ENCODE measurements around the gene SLFN5. TPM values are rescaled to one million over a fixed set of nuclear protein-coding genes. Genes with fewer than 3 reads are reported as not detected.
"Not testable (repeated sequence)": the region's sequence is repeated elsewhere in the genome, so short reads cannot be mapped to it uniquely, and the experiment has no call there.

SLFN5 gene
- total RNA-seq, 2 experiments from 2014 or later = 28.5 to 32.7 TPM

GRCh38 chr17:35265566-35266141, 22.8 kb downstream of the SLFN5 start:
- Histone ChIP-seq H3K9me3 (ENCODE audit: control insufficient read depth in 1 of 2, insufficient read depth in 1 of 2, low read length in 2 of 2) (no peaks in the 10 kb centered on the region), H3K4me3 (ENCODE audit: low read length) (no peak overlapping the region), H3K4me1 (ENCODE audit: insufficient read depth, low read length) (peaks cover 51% of the 10 kb centered on the region), H3K36me3 (ENCODE audit: insufficient read depth, low read length) (peaks cover 81% of the 10 kb centered on the region), H3K27me3 (ENCODE audit: control insufficient read depth in 1 of 2, insufficient read depth in 2 of 2, low read length in 2 of 2) (no peaks in the 10 kb centered on the region), H3K27ac (ENCODE audit: low read depth in 1 of 2, low read length in 2 of 2) (peak overlapping the region in 1 of 2 donors; percentile 6)
- H3K4me1 Mint-ChIP-seq (ENCODE audit: low read depth) = peaks cover 77% of the 10 kb centered on the region
- no peak overlapping the region for H3K4me3 Mint-ChIP-seq
- ChIA-PET CTCF (no interaction called here), POLR2A (interaction anchor here (0.7 to 4.3 kb wide), 10 partner anchors 9 to 273 kb away, joined by 3 to 28 read pairs (median 6); partner anchors contain the start of genes SLFN12L and SLFN5)
- ATAC-seq (ENCODE audit: poor library complexity) = no peak
- DNase-seq = no peak
- no peaks in the 10 kb centered on the region for H3K9me3 Mint-ChIP-seq
- intact Hi-C loops (cut with DNase I, micrococcal nuclease) = no loop called here
- no peak for TF ChIP-seq CTCF (IDR thresholded peaks at IDR 0.05)
- H3K27me3 Mint-ChIP-seq = no peaks in the 10 kb centered on the region
- peak overlapping the region; percentile 81 for H3K27ac Mint-ChIP-seq
- peaks cover 84% of the 10 kb centered on the region for H3K36me3 Mint-ChIP-seq (ENCODE audit: low read depth)

- H3K4me3 ChIP-seq (ENCODE audit: low read length); H3K36me3 ChIP-seq (ENCODE audit: insufficient read depth, low read length); H3K27me3 ChIP-seq (ENCODE audit: control insufficient read depth in 1 of 2, insufficient read depth in 2 of 2, low read length in 2 of 2); H3K4me1 ChIP-seq (ENCODE audit: insufficient read depth, low read length); H3K27me3 Mint-ChIP-seq; H3K9me3 Mint-ChIP-seq; intact Hi-C loops (cut with DNase I, micrococcal nuclease); ATAC-seq (ENCODE audit: poor library complexity); H3K27ac ChIP-seq (ENCODE audit: low read depth in 1 of 2, low read length in 2 of 2): not testable (repeated sequence)
- peak overlapping the region; percentile 82 for H3K4me3 Mint-ChIP-seq
- ChIA-PET POLR2A (interaction anchor here (0.6 to 2.5 kb wide), 13 partner anchors 8 to 260 kb away, joined by 3 to 9 read pairs (median 5); partner anchors contain the start of gene SLFN5), CTCF (interaction anchor here (0.7 to 1.9 kb wide), 2 partner anchors 38 kb away, joined by 3 to 5 read pairs; no protein-coding TSS in a partner anchor)
- H3K4me1 Mint-ChIP-seq (ENCODE audit: low read depth) = peaks cover 59% of the 10 kb centered on the region
- peak overlapping the region; percentile 70 for H3K27ac Mint-ChIP-seq
- H3K36me3 Mint-ChIP-seq (ENCODE audit: low read depth) = peaks cover 13% of the 10 kb centered on the region
- H3K9me3 ChIP-seq (ENCODE audit: control insufficient read depth in 1 of 2, insufficient read depth in 1 of 2, low read length in 2 of 2) = peaks cover 0 to 11% of the 10 kb centered on the region in 2 experiments
- peak in 10 of 14 experiments; percentile 5 to 70 (median 26) for DNase-seq
Measured at GRCh38 chr17:35274167-35275066, 31.5 kb downstream of the SLFN5 start.

GRCh38 chr17:35278454-35278853, 35.6 kb downstream of the SLFN5 start:
- H3K27me3 Mint-ChIP-seq; H3K27me3 ChIP-seq (ENCODE audit: control insufficient read depth in 1 of 2, insufficient read depth in 2 of 2, low read length in 2 of 2); DNase-seq; H3K36me3 ChIP-seq (ENCODE audit: insufficient read depth, low read length); CTCF ChIA-PET; H3K4me3 Mint-ChIP-seq; H3K9me3 Mint-ChIP-seq; H3K9me3 ChIP-seq (ENCODE audit: control insufficient read depth in 1 of 2, insufficient read depth in 1 of 2, low read length in 2 of 2); intact Hi-C loops (cut with DNase I, micrococcal nuclease); H3K4me3 ChIP-seq (ENCODE audit: low read length); H3K27ac ChIP-seq (ENCODE audit: low read depth in 1 of 2, low read length in 2 of 2); H3K27ac Mint-ChIP-seq; H3K4me1 ChIP-seq (ENCODE audit: insufficient read depth, low read length); H3K36me3 Mint-ChIP-seq (ENCODE audit: low read depth); ATAC-seq (ENCODE audit: poor library complexity): not testable (repeated sequence)
- POLR2A ChIA-PET = interaction anchor here (1.0 to 1.7 kb wide), 2 partner anchors 35 to 209 kb away, joined by 3 to 5 read pairs; no protein-coding TSS in a partner anchor
- peaks cover 40% of the 10 kb centered on the region for H3K4me1 Mint-ChIP-seq (ENCODE audit: low read depth)

GRCh38 chr17:35278876-35279275, 36.0 kb downstream of the SLFN5 start:
- H3K27ac ChIP-seq (ENCODE audit: low read depth in 1 of 2, low read length in 2 of 2); intact Hi-C loops (cut with DNase I, micrococcal nuclease); H3K4me3 ChIP-seq (ENCODE audit: low read length); ATAC-seq (ENCODE audit: poor library complexity); CTCF ChIA-PET; H3K4me1 ChIP-seq (ENCODE audit: insufficient read depth, low read length); H3K36me3 Mint-ChIP-seq (ENCODE audit: low read depth); H3K9me3 Mint-ChIP-seq; H3K9me3 ChIP-seq (ENCODE audit: control insufficient read depth in 1 of 2, insufficient read depth in 1 of 2, low read length in 2 of 2); H3K27ac Mint-ChIP-seq; DNase-seq; H3K27me3 Mint-ChIP-seq; H3K36me3 ChIP-seq (ENCODE audit: insufficient read depth, low read length); H3K4me3 Mint-ChIP-seq; H3K27me3 ChIP-seq (ENCODE audit: control insufficient read depth in 1 of 2, insufficient read depth in 2 of 2, low read length in 2 of 2): not testable (repeated sequence)
- POLR2A ChIA-PET = interaction anchor here (1.0 kb wide), 1 partner anchor 34 kb away, joined by 3 read pairs; no protein-coding TSS in a partner anchor
- peaks cover 36% of the 10 kb centered on the region for H3K4me1 Mint-ChIP-seq (ENCODE audit: low read depth)

All from CD4-positive, alpha-beta T cell (primary cell).